ACHN (cell line): ENCODE measurements around the gene C15orf40.
"Not testable (repeated sequence)": the region's sequence is repeated elsewhere in the genome, so short reads cannot be mapped to it uniquely, and the experiment has no call there.

Experiments
- DNase-seq: peaks from one replicate; pipeline ENCODE4 v3.0.0-alpha.2; 2015
- in situ Hi-C: cut with HindIII; loops from 2 replicates; pipeline ENCODE4 v1.10.0; 2017; ENCODE audit warnings: low sequenced_read_pairs, low pct_ligation_motif_present, low pct_unique_long_range_greater_than_20kb

C15orf40 gene

DNA sequence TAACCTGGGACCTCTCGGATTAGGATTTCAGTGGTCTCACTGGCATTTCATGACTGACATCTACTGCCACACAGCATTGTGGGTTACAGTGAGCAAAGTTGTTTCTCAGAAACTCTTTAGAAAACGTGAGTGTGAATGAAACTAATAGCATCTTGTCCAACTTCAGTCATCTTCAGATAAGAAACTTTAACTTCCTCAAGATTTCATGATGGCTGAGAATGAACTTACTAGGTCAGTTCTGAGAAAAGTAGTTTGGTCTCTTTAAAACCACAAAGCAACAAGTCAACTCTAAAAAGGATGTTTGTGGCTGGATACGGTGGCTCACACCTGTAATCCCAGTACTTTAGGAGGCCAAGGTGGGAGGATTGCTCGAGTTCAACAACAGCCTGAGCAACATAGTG lies 44.8 kb downstream of the C15orf40 start:
- in situ Hi-C loops, result no loop called here
- DNase-seq, result no peak

- in situ Hi-C loops, result no loop called here
- DNase-seq, result no peak
Measured at GRCh38 chr15:82964890-82965289, 46.5 kb downstream of the C15orf40 start.

- DNase-seq, result no peak
- in situ Hi-C loops, result no loop called here
Measured at GRCh38 chr15:82963471-82964341, 47.7 kb downstream of the C15orf40 start.

DNA sequence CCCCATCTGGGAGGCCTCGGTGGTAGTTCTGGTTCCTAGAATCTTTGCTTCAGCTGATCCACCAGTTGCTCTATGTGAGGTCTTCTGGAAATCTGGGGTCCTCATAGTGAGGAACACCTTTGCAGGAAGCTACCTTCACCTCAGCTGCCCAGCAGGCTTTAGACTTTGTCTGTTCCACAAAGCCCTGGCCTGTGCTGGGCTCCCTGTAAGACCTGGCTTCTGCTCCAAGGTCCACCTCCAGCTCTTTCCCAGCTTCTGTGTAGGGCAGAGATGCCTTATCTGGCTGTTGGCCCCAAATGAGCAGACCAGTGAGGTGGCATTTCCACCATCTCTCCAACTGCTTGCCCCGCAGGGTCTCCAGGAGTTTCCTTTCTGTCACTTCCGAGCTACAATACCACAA lies 50.7 kb downstream of the C15orf40 start:
- DNase-seq, result no peak
- in situ Hi-C loops, result no loop called here

GRCh38 chr15:82959423-82959822 lies 52.0 kb downstream of the C15orf40 start:
- in situ Hi-C loops, result no loop called here
- DNase-seq, result no peak

GRCh38 chr15:82958638-82959037 lies 52.8 kb downstream of the C15orf40 start:
- DNase-seq, result no peak
- in situ Hi-C loops, result no loop called here

DNA sequence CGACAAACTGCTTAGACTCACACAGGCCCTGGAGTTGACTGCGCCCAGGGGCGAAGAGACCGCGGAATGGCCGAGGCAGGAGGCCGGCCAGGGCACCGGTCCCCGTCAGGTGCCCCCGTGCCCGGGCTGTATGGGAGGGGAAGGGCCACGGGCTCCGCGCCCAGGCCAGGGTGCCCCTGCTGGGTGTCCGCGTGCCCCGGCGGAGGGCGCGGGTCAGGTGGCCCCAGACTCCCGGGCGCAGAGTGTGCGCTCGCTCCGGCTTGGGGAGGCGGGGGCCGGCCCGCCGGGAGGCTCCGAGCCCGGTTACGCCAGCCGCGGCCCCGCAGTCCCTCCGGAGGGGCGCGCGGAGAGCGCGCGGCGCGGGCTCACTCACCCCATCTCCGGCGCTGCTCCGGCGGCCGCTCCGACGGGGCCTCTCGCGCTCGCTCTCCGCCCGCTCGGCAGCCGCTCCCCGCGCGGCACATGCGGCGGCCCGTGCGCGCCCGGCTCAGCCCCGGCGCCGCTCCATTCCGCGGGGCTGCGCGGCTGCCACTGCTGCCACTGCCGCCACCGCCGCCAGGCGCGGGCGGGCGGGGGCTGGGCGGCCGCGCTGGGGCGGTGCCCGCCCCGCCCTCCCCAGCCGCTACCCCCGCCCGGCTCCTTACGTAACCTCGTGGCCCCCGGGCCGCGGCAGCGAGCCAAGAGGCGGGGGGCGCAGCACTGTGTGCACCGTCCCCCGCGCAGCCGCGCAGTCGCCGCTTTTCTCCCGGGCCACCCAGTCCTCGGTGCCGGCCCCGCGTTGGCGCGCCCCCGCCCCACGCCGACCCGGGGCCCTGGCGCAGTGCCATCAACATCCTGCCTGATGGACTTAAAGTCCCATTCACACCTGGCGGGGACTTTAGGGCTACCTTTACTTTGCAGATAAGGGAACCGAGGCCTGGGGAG lies 59.0 kb downstream of the C15orf40 start, which contains the start of gene HOMER2:
TSS of gene HOMER2 (minus strand) at position 563 of the 924 bp plus-strand sequence. CDS start at position 378, 185 bp downstream.
- in situ Hi-C loops, result no loop called here
- DNase-seq, result peak; percentile 25

GRCh38 chr15:82951472-82952157 lies 59.8 kb downstream of the C15orf40 start:
- in situ Hi-C loops, result no loop called here
- DNase-seq, result peak; percentile 19

- no peak for DNase-seq
- in situ Hi-C loops, result no loop called here
Measured at GRCh38 chr15:82950746-82951370, 60.6 kb downstream of the C15orf40 start.

DNA sequence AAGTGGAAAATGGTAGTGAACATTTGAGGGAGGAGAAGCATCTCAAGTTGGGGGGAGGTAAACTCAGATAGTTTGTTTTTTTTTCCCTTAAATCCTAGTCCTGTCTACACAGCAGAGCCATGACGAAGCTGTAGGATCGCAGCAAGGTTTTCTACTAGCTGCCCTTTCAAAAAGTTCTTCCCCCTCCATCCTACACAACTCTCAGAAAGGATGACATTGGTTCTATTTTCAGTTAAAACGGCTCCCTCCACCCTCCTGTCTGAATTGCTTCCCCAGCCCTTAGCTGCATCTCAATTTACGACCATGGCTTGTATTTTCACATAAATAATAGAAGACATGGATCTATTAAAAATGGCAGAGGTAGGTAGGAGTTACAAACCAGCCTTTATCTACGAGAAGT lies 61.1 kb downstream of the C15orf40 start:
- in situ Hi-C loops, result no loop called here
- DNase-seq, result no peak

DNA sequence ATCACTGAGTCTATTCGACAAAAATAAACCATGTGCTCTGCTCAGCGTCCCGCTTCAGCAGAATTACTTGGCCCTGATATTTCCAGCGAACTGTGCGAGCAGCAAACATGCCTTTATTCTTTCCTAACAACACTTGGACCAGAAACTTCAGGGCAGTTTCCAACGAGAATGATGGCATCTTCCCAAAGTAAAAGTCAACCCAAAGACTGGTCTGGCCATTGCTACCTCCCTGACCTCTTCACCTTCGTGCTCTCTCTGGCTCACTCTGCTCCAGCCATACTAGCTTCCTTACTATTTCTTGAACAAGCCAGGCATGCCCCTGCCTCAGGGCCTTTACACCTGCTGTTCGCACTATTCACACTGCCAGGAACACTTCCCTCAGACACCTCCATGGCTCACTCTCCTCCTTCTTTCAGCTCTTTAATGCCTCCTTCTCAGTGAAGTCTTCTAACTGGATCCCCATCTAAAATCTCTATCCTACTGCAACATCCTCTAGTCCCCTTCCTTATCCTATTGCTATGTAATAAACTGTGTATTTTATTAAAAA lies 65.2 kb downstream of the C15orf40 start:
- in situ Hi-C loops, result no loop called here
- DNase-seq, result no peak

- DNase-seq, result no peak
- in situ Hi-C loops, result no loop called here
Measured at GRCh38 chr15:82945326-82945725, 66.1 kb downstream of the C15orf40 start.

GRCh38 chr15:82944821-82945220 lies 66.6 kb downstream of the C15orf40 start:
- DNase-seq, result peak; percentile 92
- in situ Hi-C loops, result no loop called here

GRCh38 chr15:82944056-82944455 lies 67.4 kb downstream of the C15orf40 start:
- in situ Hi-C loops, result no loop called here
- DNase-seq, result no peak

GRCh38 chr15:82943176-82943575 lies 68.3 kb downstream of the C15orf40 start:
- DNase-seq, result peak; percentile 31
- in situ Hi-C loops, result no loop called here

DNA sequence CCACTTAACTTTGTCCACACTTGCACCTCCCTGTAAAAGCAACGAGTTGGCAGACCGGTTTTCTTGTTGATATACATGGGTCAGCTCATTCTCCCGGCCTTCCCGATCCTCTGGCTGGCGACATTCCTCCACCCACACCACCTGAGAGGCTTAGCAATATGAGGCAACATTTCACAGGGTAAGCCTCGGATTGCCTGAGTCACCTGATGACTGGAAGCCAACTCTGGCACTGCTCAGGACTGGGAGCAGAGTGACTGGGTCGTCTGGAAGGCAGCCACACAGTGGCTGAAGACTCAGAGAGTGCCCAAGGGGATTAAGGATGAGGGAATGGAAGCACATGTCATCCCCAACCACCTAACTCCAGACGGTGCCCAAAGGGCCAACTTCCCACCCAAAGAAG lies 68.7 kb downstream of the C15orf40 start:
- DNase-seq, result peak; percentile 76
- in situ Hi-C loops, result no loop called here

- in situ Hi-C loops, result not testable (repeated sequence)
Measured at GRCh38 chr15:82939678-82940077, 71.8 kb downstream of the C15orf40 start.

More at GRCh38 chr15:82939678-82940077, 71.8 kb downstream of the C15orf40 start:
- not testable (repeated sequence) for DNase-seq
